ENCODE measurements around the gene FUCA2. TPM values are rescaled to one million over a fixed set of nuclear protein-coding genes. Genes with fewer than 3 reads are reported as not detected.
A peak's percentile ranks its signal among the peaks of the same experiment; 100 is the strongest.
"Not testable (repeated sequence)": the region's sequence is repeated elsewhere in the genome, so short reads cannot be mapped to it uniquely, and the experiment has no call there.

FUCA2 gene
- total RNA-seq, 1 experiment from 2014 or later, result 53.8 TPM

DNA sequence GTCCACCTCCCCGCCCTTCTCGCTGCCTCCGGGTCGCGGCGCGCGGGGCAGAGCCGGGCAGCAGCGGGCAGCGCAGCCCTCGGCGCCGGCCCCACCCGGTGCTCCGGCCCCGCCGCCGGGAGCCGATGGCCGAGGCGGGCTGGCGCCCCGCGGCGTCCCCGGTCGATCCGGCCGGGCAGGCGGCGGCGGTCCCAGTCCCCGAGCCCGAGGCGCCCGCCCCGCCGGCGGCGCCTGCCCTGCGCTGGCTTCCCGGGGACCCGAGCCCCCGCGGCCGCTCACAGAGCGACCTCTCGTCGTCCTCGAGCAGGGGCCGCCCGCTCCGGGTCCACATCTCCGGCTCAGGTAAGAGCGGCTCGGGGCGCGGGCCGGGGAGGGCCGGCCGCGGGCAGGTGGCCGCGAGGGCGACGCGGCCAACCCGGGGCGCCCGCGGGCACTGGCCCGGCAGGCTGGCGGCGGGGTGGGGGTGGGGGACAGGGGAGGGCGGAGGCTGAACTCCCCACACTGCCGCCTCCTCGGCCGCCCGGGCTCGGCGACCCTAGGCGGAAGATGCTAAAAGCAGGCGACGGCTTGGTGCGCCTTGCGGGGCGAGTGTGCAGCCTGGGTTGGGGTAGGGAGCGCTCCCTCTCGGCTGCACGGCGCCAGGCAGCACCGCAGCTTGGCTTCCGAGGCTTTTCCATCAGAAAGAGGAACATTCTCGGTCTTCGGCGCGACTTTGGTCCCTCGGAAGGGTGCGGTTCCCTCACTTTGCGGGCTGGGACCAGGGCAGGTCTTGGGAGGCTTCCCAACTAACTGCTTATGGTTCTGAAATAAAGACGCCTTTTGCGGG, 25.6 kb upstream of the FUCA2 start:
- DNase-seq (ENCODE audit: low spot score), result peak; percentile 56

DNA sequence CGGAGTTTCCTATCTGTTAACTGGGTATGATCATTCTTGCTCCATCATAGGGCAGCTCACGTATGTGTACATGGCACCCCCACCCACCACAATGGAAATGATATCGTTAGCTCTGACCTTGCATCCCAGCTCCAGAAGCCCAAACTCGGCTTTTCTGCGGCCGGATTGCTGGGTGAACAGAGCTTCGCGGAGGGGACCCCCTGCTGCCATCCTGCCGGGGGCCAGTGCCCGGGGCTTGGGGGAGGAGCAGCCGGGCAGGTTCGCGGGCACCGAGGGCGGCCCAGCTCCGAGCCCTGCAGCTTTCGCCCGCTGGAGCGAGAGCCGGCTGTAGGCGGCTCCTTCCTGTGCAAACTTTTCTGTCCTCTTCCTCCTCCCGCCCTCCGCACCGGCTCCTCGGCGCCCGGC, 24.9 kb upstream of the FUCA2 start:
- DNase-seq (ENCODE audit: low spot score), result peak; percentile 38

DNA sequence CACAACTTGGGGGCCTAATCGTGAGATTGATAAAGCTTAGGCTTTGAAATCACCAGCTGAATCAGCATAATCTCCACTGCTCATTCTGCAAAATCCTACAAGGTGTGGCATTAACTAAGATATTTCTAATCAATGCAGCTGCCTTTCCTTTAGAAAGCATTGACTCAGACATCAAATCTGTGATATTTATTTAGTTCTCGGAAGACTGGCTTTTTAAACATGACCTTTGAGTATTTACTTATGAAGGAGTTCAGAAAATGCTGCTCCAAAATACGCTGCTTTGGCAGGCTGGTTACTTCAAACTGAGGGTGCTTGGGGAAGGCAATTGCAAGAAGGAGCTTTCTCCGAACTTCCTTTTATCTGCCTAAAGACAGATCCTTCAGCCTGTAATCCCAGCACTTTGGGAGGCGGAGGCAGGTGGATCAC, 23.7 kb upstream of the FUCA2 start:
- no peak for DNase-seq (ENCODE audit: low spot score)

DNA sequence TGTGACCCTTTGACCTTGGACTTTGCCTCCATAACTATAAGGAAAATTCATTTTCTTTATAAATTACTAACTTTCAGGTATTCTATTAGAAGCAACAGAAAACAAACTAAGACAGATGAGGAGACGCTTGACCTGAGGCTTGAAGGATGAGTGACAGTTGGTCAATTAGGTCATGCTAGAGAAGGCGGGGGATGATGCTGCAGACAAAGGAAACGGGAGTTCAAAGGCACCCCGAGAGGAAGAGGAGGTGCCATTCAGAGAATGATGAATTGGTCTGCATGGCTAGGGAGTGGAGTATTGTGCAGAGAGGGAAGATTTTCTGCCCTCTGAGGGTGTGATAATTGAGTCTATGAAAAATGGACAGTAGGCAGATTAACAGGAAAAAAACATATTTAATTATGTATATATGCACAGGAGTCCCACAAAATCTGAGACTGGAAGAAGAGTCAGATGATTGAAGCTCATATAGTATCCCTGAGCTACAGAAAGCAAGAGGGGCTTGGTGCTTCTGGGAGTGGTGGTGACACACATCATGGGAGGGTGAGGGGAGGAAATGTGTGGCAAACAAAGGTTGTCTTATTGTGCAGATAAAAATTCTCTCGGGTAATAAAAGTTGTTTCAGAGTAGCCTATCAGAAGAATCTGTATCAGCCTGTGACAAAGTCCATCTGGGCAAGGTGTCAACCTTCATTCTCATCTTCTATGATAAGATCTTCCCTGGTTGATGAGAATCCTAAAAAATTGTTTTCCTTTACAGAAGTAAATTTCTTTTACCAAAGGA, 20.4 kb upstream of the FUCA2 start:
- DNase-seq (ENCODE audit: low spot score), result no peak

DNA sequence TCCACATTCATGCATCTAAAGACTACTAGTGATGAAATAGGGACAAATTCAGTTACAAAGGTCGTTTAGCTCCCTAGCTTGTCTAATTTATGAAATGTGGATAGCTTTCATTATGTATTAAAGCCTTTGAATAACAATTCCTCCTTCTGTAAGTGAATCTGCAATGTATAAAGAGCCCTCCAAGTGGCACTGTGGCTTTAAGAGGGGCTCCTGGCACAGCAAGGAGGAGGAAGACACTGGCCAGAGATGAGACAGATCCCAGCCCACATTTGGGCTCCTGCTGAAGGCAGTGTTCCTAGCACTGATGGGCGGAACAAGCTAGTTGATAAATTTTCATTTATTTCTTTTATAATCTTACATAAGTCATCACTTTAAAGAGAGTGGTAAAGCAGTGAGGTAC, 17.6 kb upstream of the FUCA2 start:
- DNase-seq (ENCODE audit: low spot score), result no peak

DNA sequence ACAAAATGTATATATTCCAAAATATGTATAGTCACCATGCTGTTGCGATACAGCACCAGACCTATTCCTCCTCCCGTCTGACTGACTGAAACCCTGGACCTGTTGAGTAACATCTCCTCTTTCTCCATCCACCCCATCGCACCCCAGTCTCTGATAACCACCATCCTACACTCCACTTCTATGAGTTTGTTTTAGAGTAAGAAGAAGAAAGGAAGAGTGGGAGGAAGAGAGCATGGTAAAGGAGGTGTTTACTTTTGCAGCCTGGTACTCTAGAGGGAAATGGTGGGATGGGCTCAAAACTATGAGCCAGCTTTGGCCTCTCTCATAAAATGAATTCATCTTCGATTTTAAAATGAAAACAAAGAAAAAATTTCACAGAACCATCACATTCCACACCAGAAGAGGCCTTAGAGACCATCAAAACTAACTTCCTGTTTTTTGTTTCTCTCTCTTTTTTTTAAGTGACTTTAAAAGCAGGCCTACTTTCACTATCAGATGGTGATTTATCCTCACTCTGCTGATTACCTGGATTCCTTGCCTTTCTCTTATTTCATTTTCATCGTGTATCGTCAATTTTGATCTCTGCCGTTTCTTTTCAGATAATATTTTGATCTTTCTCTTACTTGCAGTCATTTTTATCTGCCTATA, 16.8 kb upstream of the FUCA2 start:
- no peak for DNase-seq (ENCODE audit: low spot score)

DNA sequence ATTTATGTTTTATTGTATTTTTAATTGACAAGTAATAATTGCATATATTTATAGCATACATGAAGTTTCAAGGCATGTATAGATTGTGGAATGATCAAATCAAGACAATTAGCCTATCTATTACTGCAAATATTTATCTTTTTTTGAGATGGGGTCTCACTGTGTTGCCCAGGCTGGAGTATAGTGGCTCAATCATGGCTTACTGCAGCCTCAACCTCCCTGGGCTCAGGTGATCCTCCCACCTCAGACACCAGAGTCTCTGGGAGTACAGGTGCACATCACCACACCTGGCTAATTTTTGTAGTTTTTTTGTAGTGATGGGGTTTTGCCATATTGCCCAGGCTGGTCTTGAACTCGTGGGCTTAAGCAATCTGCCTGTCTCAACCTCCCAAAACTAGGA, 16.2 kb upstream of the FUCA2 start:
- DNase-seq (ENCODE audit: low spot score), result no peak

DNA sequence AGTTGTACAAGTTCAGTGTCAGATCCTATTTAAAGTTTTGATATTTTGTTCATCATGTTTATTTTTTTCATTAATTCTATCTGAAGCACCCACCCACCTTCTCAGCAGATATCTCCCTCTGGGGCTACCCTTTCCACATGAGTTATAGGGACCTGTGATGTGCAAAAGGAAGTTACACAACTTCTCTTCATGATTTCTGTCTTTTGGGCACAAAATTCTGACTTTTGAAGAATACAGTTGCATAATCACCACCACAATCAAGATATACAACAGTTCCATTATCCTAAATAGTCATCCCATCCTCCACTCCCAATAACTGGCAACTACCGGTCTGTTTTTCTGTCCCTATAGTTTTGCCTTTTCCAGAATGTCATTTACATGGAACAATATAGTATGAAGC, 13.8 kb upstream of the FUCA2 start:
- no peak for DNase-seq (ENCODE audit: low spot score)

DNA sequence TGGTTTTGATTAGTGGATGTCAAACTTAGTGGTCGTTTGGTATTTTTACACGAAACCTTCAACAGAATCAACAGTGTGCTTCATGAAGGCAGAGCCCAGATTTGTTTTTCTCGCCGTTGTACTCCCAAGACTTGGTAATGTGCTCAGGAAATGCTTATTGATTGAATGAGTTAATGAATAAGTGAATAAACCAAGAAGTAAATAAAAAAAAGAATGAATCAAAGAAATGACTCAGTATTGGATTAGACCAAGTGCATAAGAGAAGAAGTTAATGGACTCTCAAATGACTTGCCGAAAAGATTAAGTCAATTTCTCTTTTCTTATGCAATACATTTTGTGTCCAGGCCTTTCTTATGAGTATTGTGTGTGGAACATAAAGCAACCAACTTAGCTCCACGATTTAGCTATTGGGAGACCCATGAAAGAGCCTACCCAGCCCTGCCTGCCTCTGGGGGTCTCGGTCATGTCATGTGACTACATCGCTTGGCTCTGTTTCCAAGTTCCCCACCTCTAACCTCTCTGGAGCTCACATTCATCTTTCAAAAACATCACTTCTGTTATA, 10.6 kb upstream of the FUCA2 start:
- peak; percentile 52 for DNase-seq (ENCODE audit: low spot score)

DNA sequence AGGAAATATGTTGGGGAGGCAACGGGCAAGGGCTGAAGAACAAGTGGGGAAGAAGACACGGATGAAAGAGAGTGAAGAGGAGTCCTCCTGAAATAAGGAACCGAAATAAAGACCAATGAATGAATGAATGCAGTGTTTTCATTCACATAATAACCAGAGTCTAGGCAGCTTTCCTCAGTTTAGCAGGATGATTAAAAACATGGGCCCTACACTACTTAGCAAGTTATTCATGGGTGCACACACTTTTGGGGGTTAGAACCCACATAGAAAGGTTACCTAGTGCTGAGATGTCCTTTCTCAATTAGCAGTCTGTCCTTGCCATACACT, 5.9 kb upstream of the FUCA2 start:
- no peak for DNase-seq (ENCODE audit: low spot score)

DNA sequence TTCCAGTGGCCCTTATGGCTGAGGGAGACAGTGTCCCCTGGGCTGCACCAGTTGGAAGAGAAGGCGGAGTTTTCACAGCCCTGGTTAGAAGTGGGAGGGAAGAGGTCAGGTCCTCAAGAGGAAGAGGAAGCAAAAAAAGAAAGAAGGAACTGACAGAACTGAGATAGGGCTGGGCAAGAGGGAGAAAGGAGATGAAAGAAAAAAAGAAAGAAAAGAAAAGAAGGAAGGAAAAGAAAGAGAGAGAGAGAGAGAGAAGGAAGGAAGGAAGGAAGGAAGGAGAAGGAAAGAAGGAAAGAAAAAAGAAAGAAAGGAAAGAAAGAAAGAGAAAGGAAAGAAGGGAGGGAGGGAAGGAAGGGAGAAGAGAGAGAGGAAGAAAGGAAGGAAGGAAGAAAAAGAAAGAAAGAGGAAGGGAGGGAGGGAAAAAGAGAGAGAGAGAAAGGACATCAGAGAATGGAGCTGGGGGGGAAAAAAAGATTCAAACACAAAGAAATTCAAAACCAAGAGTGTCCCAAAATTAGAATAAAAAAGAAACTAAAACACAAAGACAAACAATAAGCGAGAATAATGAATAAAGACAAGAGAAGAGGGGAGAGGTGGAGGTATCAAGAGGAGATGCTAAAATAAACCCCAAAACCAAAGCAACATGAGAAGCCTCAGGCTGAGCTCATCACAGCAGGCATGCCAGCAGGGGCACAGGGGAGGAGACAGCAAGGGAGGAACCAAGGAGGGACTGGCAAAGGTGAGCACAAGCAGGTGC, 5.3 kb upstream of the FUCA2 start:
- DNase-seq (ENCODE audit: low spot score), result peak; percentile 23

DNA sequence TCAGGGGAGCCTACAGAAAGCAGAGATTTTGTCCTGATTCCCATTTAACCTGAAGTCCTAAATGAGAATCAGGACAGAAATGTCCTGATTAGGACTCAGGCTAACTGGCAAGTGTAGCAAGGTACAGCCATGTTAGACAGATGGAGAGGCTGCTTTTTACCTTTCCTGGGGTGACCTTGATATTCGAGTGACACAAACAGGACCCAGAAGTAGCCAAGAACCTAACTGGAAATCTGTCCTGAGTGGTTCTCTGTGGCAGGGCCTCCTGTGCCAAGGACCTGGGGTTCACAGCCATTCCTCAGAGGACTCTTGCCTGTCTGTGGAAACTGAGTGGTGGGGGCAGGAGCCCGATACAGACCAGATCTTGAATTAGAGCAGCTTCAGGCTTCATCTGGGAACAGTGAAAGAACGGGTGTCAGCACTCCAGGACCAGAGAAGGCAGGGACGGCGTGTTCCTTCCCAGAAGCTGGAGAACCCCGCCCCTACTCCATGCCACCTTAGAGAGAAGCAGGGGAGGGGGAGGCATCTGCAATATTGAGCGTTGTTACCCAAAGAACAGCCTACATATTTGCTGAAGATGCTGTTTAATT, 4.3 kb upstream of the FUCA2 start:
- DNase-seq (ENCODE audit: low spot score), result no peak

DNA sequence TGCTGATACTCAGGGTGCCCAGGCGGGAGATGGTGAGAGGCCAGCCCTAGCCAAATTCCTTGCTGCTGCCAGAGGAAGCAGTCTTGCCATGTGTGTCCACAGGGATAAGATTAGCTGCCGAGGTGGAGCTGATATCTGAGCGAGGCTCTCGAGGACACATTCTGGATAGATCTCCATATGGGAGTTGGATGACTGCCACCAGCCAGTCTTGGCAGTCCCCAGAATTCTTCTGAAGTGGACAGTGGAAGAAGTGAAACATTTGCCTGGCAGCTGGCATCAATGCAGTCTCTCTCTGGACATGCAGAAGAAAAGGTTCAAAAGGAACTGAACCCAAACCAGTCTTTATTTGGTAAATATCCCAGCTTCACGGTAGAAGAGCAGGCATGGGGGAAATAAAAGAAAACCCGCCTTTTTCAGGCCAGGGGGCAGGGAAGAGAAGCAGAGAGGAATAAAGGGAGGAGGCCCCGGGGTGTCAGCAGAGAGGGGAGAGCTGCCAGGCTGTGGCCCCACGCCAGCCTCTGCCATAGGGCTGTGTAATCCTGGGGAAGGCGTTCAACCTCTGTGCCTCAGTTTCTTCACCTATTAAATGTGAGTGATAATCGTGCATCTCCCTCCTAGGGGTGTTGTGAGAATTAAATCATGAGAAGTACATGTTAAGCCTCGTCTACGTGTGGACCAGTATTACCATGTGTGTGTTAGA, 3.7 kb upstream of the FUCA2 start:
- DNase-seq (ENCODE audit: low spot score), result no peak

DNA sequence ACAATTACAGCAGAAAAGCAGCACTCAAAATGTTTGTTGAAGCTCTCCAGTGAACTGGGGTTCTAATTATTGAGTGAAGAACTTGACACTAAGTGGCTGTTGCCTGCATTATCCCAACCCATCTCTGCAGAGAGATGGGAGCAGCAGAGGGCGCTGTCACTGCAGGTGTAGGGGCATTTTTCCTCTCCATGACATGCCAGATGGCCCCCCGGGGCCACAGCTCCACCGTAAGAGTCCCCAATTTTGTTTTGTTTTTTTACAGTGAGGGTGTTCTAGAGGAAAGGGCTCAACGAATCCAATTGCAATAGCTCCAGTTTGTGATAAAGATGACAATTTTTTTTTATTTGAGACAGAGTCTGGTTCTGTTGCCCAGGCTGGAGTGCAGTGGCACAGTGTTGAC, 1.9 kb upstream of the FUCA2 start:
- peak; percentile 49 for DNase-seq (ENCODE audit: low spot score)

DNA sequence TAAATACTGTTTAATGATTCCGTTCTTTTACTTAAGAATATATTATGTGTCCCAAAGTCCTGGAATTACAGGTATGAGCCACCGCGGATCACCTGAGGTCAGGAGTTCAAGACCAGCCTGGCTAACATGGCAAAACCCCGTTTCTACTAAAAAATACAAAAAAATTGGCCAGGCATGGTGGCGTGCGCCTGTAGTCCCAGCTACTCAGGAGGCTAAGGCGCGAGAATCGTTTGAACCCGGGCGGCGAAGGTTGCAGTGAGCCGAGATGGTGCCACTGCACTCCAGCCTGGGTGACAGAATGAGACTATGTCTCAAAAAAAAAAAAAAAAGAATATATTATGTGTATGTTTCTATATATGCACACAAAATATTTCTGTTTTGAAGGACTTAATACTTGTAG, 1.2 kb downstream of the FUCA2 start:
- not testable (repeated sequence) for DNase-seq (ENCODE audit: low spot score)

DNA sequence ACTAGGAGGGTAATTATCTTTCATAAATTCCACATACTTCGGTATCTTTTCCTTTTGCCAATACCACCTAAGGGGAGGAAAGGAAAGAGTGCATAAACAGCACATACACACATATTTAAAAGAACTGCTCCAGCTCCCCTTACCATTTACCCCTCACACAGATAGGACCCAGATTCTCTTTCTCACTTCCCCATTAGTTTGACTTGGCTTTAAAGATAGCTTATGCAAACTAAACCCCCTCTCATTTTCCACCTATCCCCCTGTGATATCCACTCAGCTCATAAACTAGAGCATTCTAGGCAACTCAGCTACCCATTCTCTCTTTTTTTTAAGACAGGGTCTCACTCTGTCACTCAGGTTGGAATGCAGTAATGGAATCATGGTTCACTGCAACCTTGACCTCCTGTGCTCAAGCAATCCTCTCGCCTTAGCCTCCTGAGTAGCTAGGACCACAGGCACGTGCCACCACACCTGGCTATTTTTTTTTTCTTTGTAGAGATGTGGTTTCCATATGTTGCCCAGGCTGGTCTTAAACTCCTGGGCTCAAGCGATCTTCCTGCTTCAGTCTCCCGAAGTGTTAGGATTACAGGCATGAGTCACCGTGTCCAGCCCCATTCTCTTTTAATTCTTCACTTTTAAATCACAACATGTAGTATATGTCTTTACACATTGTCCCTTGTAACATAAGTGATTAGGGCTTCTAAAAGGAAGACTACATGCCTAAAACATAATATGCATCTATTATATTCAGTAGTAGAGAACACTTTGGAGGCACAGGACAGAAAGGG, 4.0 kb downstream of the FUCA2 start:
- DNase-seq (ENCODE audit: low spot score), result no peak

DNA sequence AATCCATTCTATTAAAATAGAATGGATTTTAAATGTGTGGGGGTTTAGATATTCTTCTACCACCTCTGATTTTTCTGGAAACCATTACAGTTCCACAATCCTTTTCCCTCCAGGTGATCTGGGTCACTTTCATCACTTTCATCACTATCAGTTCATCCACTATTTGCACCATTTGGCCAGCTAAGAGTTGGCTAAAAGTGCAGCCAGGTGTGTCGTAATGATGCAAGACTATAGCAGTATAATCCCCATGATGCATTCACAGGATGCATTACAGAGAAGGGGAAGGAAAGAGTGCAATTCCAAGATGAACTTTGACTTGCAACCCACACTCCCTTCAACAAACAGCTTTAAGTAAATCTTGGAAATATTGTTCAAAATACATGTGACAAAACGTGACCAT, 4.9 kb downstream of the FUCA2 start:
- DNase-seq (ENCODE audit: low spot score), result no peak

DNA sequence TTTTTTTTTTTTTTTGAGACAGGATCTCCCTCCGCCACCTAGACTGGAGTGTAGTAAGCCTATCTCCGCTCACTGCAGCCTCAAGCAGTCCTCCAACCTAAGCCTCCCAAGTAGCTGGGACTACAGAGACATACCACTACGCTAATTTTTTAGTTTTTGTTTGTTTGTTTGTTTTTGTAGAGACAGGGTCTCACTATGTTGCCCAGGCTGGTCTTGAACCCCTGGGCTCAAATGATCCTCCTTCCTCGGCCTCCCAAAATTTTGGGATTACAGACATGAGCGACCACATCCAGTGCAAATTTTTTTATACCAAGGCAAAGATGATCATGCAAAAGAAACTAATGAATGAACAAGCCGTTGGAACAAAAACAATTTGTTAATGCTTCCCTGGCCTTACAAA, 5.3 kb downstream of the FUCA2 start:
- DNase-seq (ENCODE audit: low spot score), result no peak

DNA sequence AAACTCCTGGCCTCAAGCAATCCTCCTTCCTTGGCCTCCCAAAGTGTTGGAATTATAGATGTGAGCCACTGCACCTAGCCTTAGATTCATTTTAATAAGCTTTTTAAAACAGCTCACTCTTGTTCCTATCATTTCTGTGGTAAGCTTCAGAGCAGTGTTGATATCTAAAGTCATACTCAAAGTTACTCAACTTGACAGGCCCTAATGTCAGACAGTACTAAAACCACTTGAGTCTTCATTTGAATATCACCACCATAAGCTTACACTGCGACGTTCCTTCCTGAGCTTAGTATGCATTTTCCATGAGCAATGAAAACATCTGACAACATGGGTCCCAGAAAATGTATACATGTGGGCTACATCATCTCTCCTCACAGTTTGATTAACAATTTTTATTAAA, 6.0 kb downstream of the FUCA2 start:
- DNase-seq (ENCODE audit: low spot score), result no peak

DNA sequence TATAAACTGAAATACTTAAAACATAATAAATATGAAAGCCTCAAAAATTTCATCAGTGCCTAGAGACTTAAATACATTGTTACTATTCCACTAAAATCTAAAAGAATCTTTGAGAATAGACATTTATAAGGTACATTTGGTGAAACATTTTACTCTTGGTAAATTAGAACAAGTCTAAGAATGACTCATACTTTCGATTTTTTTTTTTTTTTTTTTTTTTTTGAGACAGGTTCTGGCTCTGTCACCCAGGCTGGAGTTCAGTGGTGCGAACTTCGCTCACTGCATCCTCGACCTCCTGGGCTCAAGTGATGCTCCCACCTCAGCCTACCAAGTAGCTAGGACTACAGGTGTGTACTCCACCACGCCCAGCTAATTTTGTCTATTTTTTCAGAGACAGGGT, 6.4 kb downstream of the FUCA2 start:
- no peak for DNase-seq (ENCODE audit: low spot score)

Measured in HT-29 (cell line).